SKM-1 (cell line): ENCODE measurements around the gene TMEM39A.
A peak's percentile ranks its signal among the peaks of the same experiment; 100 is the strongest.

Source experiments
- DNase-seq: peaks from one replicate; lab custom pipeline; 2025; ENCODE audit not compliant: unreplicated experiment; lab: John Stamatoyannopoulos, UW

Gene TMEM39A, protein sequence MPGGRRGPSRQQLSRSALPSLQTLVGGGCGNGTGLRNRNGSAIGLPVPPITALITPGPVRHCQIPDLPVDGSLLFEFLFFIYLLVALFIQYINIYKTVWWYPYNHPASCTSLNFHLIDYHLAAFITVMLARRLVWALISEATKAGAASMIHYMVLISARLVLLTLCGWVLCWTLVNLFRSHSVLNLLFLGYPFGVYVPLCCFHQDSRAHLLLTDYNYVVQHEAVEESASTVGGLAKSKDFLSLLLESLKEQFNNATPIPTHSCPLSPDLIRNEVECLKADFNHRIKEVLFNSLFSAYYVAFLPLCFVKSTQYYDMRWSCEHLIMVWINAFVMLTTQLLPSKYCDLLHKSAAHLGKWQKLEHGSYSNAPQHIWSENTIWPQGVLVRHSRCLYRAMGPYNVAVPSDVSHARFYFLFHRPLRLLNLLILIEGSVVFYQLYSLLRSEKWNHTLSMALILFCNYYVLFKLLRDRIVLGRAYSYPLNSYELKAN

DNA sequence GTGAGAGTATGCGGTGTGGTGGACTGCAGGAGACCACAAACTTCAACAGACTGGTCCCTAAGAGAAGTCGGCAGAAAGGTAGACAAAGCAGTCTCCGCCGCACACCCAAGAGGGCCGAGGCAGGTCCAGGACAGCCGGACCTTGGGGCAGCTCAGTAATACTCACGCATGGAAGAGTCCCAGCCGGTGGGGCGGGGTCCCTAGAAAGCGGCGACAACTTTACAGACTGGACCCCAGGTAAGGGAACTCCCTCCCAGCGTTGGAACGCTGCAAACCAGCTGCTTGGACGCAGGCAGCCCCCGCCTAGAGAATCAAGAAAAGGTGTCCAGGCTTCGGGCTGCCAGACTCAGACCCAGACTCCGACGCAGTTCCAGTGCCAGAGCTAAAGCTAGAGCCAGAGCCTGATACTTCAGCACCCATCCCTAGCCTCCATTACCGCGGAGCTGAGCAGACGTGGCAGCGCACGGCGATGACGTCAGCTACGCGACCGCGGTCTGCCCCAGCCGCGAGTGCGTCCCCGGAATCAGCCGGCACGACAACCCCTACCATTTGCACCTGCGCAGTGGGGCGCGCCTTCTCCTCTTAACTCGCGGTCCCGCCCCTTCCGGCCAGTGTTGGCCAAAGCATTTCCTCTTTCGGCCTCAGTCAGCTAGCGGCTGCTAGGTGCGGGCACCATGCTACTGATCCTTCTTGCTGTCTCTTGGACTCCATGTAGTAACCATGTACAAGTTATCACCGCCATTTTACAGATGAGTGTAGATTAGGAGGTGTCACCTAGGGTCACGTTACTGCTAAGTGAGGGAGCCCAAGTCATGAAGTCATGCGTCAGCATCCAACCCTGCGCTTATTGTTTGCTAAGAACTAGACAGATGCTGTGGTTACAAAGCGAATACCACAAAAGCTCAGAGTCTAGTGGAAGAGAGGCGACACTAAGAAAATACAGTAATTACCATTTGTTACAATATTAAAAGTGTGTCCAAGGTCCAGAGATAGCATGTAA, at the start of gene TMEM39A:
Gene TMEM39A, minus strand, starts transcription at position 445 of the 999 bp plus-strand sequence. CDS start 1,541 bp downstream, outside the sequence.
- peak; percentile 98 for DNase-seq

DNA sequence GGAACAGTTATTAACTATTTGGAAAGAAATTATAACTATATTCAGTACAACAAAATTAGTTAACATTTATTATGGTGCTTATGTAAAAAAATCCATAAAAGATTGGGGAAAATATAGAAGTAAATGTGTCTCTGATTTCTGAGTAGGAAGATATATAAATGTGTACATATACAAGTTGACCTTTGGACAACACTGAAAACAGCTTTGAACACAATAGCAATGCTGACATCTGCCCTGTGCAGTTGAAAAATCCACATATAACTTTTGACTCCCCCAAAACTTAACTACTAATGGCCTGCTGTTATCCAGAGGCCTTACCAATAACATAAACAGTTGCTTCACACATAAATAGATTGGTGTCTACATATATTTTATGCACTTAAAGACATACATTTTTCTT, 47.3 kb upstream of the TMEM39A start:
- no peak for DNase-seq

DNA sequence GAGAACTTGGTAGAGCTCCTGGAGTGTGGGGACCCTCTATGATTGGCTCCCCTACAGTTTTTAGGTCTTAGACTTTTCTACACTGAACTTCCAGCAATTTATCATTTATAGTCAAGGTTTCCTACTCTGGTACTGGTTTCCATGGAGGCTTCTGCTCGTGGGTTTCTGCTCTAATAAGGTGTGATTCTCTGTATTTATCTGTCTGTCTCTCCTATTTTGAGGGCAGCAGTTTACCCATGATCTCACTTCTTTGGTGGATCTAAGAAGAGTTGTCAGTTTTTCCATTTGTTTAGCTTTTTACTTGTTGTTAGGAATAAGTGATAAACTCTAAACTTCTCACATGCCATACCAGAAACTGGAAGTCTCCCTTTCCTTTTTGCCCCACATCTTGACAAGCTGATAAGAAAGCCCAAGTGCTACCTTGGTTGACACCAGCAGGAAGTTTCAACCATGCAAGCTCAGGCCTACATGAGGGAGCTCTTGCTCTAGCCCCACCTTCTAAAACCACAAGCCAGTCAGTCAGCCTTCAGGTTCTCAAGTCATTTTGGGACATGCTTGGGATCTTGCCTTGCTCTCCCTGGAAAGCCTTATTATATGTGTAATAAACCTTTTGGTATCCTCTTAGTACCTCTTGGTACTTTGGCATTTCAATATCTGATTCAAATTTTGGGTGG, 44.9 kb upstream of the TMEM39A start:
- no peak for DNase-seq

DNA sequence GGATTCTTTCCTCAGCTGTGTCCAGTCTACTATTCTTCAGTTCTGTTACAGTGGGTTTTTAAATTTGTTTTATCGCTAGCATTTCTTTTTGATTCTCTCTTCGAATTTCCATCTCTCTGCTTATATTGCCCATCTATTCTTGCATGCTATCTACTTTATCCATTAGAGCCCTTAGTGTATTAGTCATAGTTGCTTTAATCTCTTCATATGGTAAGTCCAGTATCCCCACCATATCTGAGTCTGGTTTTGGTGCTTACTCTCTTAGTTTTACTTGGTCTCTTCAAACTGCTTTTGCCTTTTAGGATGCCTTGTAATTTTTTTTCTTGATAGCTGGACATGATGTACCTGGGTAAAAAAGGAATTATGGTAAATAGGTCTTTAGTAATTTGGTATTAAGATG, 44.0 kb upstream of the TMEM39A start:
- no peak for DNase-seq

DNA sequence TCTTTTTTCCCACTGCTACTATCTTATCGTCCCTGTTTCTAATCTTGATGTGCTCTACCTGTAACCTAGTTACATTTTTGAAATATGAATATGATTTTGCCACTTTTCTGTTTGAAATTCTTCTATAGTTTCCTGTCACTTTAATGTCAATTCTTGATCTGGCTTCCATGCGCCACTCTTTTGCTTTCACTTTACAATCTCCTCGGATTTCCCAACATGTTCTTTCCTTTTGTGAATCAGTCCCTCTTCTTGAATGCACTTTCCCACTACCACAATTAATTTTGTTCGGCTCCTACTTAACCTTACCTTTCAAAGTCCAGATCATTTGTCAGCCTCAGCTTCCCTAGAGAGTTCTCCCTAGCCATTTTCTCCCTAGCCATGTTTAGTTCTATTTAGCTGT, 43.2 kb upstream of the TMEM39A start:
- DNase-seq: no peak

DNA sequence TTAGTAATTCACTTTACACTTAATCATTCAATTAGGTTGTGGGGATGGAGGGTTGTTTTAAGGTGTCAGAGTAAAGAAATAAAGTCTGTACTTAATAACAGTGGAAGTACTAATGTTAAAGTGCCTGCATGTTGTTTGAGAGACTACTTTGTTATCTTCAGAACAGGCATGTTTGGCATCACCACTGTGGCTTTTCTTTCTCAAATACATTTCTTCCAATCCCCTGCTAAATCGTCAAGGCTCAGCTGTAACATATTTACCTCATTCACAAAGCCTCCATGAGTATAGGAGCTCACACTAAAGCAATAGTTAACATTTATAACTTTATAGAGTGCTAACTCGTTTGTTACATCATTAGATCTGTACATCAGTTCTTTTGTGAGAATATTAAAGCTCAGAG, 37.5 kb upstream of the TMEM39A start:
- DNase-seq: no peak

DNA sequence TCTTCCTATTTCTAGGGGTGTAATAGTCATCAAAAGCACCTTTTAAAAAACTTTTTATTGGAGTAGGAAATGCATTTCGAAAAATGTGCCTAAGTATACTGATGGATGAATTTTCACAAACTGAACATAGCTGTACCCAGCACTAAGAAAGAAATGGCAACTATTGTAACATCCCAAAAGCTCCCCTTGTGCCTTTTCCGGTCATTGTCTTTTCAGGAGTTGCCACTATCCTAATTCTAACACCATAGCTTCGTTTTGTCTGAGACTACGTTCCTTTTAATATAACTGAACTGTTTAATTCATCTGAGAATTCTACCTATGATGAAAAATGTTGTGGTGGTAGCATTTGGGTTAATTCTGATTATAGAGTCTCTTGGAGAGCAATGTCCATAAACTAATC, 36.9 kb upstream of the TMEM39A start:
- DNase-seq: no peak

DNA sequence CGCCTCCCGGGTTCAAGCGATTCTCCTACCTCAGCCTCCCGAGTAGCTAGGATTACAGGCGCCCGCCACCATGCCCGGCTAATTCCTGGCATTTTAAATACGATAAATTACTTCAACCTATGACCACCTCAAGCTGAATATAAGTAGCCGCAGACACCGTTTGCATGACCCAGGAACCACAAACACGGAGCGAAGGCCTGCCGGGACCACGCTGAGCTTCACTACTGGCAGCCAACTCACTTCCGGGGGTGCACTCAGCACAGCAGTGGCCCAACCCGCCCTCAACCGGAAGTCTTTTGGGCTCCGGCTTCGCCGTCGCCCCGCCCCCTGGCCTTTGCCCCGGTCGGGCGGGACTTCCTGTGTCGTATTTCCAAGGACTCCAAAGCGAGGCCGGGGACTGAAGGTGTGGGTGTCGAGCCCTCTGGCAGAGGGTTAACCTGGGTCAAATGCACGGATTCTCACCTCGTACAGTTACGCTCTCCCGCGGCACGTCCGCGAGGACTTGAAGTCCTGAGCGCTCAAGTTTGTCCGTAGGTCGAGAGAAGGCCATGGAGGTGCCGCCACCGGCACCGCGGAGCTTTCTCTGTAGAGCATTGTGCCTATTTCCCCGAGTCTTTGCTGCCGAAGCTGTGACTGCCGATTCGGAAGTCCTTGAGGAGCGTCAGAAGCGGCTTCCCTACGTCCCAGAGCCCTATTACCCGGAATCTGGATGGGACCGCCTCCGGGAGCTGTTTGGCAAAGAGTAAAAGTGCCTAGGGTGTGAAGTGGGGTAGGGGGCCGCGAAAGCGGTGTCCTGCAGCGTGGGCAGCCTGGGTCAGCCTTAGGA, 35.0 kb upstream of the TMEM39A start, which contains the start of gene TIMMDC1:
Gene TIMMDC1, plus strand, starts transcription at position 362 of the 826 bp plus-strand sequence. Its CDS starts 187 bp downstream, at position 549.
- DNase-seq: peak; percentile 93

DNA sequence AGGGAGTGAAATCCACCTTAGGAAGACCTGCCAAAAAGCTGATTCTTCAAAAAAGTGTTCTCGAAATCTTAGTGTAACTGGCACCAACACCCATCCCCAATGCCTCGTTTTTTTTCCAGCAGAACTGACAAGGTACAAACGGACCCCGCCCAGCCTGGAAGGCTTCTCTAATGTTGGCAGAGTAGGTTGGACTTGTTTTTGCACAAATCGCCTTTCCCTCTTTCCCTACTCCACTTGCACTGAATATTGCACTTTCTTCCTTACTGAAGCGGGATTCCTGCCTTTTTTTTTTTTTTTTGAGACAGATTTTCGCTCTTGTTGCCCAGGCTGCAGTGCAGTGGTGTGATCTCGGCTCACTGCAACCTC, 34.4 kb upstream of the TMEM39A start:
- DNase-seq: no peak

DNA sequence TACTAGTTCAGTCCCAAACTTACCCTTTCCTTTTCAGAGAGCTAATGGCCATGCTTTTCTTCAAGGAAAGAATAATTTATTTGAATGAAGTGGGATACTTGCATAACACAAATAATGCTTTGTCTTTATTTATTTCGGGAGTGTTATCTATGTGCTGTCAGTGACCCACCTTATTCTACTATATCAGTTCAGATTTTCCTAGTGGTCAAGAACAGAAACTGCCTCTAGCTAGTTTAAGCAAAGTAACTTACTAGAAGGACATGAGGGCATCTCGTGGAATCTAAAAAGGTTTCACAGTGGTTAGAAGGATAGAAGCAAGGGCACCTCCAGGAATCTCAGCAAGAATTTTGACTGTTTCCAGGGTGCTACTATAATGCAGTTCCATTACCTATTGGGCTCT, 31.2 kb upstream of the TMEM39A start:
- DNase-seq: no peak

DNA sequence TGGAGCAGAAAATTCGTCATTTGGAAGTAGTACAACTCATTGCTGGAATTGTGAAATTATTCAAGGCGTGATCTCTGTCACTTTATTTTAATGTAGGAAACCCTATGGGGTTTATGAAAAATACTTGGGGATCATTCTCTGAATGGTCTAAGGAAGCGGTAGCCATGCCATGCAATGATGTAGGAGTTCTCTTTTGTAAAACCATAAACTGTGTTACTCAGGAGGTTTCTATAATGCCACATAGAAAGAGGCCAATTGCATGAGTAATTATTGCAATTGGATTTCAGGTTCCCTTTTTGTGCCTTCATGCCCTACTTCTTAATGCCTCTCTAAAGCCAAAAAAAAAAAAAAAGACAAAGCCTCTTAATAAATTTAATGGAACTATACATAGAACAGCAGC, 29.4 kb upstream of the TMEM39A start:
- DNase-seq: no peak

DNA sequence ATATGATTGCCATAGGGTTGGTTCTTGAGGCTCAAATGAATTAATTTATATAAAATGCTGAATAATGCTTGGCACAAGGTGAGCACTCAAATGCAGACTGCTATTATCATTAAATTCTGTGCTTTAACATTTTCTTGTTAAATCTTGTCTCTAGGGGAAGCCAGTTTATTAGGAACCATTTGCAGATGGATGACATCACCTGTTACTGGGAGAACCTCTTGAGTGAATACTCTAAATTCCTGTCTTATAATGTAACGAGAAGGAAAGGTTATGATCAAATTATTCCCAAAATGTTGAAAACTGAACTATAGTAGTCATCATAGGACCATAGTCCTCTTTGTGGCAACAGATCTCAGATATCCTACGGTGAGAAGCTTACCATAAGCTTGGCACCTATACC, 28.7 kb upstream of the TMEM39A start:
- no peak for DNase-seq

DNA sequence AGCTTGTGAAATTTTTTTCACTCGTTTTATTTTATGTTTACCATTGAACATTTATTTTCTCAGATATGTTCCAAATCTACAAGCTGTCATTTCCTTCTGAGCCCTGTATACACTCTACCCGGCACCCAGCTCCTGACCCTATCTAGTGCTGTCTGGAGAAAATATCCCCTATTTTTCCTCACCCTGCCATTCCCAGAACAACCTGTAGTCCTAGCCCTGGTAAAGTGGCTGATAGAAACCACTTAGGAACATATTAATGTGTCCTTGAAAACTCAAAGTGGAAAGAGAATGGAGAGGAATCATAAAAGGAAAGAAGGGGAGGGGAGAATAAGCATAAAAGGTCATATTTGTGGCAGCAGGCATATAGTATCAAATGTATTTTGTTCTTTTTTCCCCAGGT, 26.7 kb upstream of the TMEM39A start:
- DNase-seq: no peak

DNA sequence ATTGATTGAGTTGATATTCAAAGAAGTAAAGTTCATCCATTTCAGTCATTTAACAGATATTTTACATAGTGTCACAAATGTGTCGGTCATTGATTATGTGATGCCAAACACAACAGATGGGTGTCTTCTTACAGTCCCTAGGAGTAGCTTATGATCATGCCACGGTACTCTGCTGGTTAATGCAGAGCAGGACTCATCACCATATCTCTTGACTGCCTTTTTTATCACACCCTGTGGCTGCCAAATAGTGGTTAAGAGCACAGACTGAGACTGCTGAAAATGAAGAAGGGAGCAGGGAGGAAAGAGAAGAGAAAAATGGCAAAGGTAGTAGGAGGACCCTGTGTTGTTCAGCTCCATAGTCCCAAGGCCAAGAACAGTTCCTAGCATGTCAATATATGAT, 22.1 kb upstream of the TMEM39A start:
- no peak for DNase-seq

DNA sequence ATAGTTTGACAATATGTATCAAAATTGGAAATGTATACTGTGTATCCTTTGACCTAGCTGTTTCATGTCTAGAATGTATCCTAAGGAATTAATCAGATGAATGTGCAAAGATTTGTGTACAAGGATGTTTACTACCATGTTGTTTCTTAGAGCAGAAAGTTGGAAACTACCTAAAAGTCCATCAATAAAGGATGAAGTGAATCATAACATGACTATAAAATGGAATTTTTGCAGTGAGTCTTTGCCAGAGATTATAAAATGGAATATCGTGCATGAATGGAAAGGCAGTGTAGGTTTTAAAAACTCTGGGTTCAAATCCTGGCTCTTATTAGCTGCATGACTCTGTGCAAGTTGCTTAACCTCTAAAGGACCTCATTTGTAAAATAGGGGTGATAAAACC, 19.7 kb upstream of the TMEM39A start:
- DNase-seq: no peak

DNA sequence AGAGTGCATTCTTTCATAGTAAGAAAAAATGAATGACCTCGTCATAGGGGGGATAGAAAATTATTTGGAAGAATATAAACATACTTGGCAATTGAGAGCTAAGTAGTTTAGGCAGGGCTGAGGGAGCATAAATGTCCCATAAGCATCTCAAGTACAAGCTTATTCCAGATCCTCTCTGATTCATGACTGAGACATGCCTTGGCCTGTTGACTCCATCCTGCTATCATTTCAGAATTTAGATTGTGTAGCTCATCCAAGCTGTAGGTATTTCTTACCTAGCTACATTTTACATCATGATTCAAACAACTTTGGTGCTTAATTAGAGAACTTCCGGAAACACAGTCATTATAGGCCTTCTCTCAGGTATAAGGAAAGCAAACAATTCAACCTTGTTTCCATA, 17.7 kb upstream of the TMEM39A start:
- DNase-seq: no peak

DNA sequence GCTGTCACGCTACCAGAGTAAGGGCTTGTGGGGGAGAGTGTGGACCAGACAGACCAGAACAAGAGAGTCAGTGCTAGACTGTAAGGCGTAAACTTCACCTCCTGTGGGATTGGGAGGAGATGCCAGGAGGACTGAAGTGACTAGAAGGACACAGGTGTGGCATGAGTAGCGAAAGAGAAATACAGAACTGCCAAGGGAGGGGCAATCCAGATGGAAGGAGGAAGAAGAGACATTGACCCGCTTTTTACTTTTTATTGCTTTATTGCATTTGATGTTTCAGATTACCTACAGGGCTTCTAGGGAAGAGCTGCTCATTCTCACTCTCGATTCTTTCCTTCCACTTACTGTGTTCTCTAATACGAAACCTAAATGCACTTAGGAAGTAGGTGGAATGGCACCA, 7.5 kb upstream of the TMEM39A start:
- no peak for DNase-seq

DNA sequence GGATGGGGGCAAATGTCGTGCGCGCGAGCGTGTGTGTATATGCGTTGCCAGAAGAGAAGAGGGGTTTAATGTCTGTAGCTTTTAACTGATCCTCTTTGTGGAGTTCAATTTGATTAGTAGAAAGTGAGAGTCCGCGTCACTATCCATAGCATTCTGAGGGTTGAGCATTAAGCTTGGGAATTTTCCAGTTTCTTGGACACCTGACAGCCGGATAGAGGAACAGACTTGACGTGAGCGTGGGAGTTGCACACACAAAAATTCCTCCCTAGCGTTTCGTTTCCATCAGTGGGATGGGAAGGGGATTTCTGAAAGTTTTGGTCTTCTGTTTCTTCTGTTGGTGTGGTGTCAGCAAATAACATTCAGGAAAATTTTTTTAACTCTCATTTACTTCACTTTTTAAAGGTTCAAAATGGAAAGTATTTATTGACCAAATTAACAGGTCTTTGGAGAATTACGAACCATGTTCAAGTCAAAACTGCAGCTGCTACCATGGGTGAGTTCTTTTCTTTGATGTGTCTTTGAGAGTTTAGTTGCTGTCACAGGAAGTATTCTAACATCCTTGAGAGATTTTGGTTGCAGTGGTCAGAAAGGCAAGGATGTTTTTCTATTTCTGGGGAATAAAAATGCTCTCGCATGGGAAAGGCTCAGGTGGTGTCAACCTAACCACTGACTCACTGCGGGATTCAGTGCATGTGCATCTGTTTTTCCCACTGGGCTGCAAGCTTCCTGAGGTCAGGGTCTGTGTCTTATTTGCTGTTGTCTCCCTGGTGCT, 6.2 kb upstream of the TMEM39A start:
- no peak for DNase-seq

DNA sequence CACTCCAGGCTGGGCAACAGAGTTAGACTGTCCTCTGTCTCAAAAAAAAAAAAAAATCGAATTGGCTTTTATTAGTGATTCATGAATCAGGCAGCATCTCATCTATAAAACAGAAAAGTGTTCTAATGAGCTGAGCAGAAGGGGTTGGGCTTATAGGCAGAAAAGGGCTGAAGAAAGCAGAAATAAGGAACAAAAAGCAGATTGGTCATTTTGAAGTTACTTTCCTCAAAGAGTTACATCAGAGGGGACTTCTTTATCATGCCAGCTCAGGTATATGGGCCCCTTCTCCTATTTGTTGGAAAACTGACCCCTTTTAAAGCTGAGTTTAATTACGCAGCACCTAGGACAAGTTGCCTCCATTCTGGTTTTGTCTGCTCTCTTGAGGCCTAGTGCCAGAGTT, 4.6 kb upstream of the TMEM39A start:
- DNase-seq: no peak

DNA sequence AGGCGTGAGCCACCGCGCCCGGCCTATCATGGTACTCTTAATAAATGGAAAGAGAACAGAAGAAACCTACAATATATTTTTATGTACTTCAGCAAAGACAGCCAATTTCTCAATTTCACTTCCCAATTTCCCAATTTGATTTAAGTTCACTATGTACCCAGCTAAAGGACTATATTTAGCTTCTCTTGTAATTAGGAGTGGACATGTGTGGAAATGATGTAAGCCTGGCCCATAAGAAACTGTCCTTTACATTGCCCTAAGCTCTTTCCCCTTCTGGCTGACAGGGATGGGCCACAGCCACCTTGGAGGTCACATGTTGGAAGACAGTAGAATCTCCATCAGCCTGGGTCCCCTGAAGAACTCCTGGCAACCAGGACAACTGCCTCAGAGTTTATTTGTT, 6.2 kb downstream of the TMEM39A start:
- DNase-seq: no peak
